ENCODE measurements around the gene PXYLP1.

- TF ChIP-seq POLR2AphosphoS5 (IDR thresholded peaks at IDR 0.05; ENCODE audit: low read depth) = no peak
- TF ChIP-seq, protein P1, sequence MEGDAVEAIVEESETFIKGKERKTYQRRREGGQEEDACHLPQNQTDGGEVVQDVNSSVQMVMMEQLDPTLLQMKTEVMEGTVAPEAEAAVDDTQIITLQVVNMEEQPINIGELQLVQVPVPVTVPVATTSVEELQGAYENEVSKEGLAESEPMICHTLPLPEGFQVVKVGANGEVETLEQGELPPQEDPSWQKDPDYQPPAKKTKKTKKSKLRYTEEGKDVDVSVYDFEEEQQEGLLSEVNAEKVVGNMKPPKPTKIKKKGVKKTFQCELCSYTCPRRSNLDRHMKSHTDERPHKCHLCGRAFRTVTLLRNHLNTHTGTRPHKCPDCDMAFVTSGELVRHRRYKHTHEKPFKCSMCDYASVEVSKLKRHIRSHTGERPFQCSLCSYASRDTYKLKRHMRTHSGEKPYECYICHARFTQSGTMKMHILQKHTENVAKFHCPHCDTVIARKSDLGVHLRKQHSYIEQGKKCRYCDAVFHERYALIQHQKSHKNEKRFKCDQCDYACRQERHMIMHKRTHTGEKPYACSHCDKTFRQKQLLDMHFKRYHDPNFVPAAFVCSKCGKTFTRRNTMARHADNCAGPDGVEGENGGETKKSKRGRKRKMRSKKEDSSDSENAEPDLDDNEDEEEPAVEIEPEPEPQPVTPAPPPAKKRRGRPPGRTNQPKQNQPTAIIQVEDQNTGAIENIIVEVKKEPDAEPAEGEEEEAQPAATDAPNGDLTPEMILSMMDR (IDR thresholded peaks at IDR 0.05; ENCODE audit: insufficient read depth, low read length) = no peak
Observed at GRCh38 chr3:141338881-141339280, 107.3 kb downstream of the PXYLP1 start.
